ENCODE data around the gene IQSEC1.

GRCh38 chr3:13079051-13079450 is 5.8 kb upstream of the IQSEC1 start:
- TF ChIP-seq, protein P1, sequence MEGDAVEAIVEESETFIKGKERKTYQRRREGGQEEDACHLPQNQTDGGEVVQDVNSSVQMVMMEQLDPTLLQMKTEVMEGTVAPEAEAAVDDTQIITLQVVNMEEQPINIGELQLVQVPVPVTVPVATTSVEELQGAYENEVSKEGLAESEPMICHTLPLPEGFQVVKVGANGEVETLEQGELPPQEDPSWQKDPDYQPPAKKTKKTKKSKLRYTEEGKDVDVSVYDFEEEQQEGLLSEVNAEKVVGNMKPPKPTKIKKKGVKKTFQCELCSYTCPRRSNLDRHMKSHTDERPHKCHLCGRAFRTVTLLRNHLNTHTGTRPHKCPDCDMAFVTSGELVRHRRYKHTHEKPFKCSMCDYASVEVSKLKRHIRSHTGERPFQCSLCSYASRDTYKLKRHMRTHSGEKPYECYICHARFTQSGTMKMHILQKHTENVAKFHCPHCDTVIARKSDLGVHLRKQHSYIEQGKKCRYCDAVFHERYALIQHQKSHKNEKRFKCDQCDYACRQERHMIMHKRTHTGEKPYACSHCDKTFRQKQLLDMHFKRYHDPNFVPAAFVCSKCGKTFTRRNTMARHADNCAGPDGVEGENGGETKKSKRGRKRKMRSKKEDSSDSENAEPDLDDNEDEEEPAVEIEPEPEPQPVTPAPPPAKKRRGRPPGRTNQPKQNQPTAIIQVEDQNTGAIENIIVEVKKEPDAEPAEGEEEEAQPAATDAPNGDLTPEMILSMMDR (IDR thresholded peaks at IDR 0.05): no peak
- TF ChIP-seq POLR2A (IDR thresholded peaks at IDR 0.05): no peak

All from prostate gland (tissue), 2 donors.